ENCODE results near the gene IMP4. TPM values are rescaled to one million over a fixed set of nuclear protein-coding genes. Genes with fewer than 3 reads are reported as not detected.

IMP4 gene
- total and polyA plus RNA-seq, 10 of the 15 experiments (the other 5 are each of a cell fraction or from before 2014, with no cell fraction given) = 41.4 to 242 (median 166) TPM

- no peak for TF ChIP-seq NBN (IDR thresholded peaks at IDR 0.05)
- TF ChIP-seq MLLT1 (IDR thresholded peaks at IDR 0.05) = no peak
- TF ChIP-seq SMAD5 (IDR thresholded peaks at IDR 0.05; ENCODE audit: low read depth) = no peak
- TF ChIP-seq NR2C2 (IDR thresholded peaks at IDR 0.05; ENCODE audit: borderline replicate concordance, control insufficient read depth, insufficient read length, low read depth) = no peak
- TF ChIP-seq SP1 (IDR thresholded peaks at IDR 0.05; ENCODE audit: low read depth, low read length) = no peak
- TF ChIP-seq ATF3 (IDR thresholded peaks at IDR 0.05; ENCODE audit: borderline replicate concordance, extremely low read depth, low read depth, low read length) = no peak
- no peak for TF ChIP-seq BCL3 (IDR thresholded peaks at IDR 0.05; ENCODE audit: borderline replicate concordance, insufficient read depth, low read depth, low read length, poor library complexity, severe bottlenecking)
- no peak for TF ChIP-seq JUND (IDR thresholded peaks at IDR 0.05; ENCODE audit: low read depth, low read length)
- TF ChIP-seq IKZF2 (IDR thresholded peaks at IDR 0.05) = no peak
- TF ChIP-seq JUNB (IDR thresholded peaks at IDR 0.05) = no peak
- no peak for TF ChIP-seq SREBF2 (IDR thresholded peaks at IDR 0.05; ENCODE audit: low read length)
- no peak for TF ChIP-seq FOS (IDR thresholded peaks at IDR 0.05; ENCODE audit: borderline replicate concordance, extremely low read depth, insufficient read length)
- TF ChIP-seq PKNOX1 (IDR thresholded peaks at IDR 0.05) = peak; percentile 59
- TF ChIP-seq REST (IDR thresholded peaks at IDR 0.05; ENCODE audit: low read depth, low read length) = no peak
- TF ChIP-seq EZH2 (IDR thresholded peaks at IDR 0.05; ENCODE audit: borderline replicate concordance, control insufficient read depth, low read depth, low read length) = no peak
- TF ChIP-seq NR2C1 (IDR thresholded peaks at IDR 0.05) = no peak
- no peak for TF ChIP-seq POU2F2 (IDR thresholded peaks at IDR 0.05; ENCODE audit: borderline replicate concordance, low read depth, low read length)
- no peak for TF ChIP-seq YBX1 (IDR thresholded peaks at IDR 0.05)
- TF ChIP-seq SIX5 (IDR thresholded peaks at IDR 0.05; ENCODE audit: low read depth, low read length, severe bottlenecking) = no peak
- TF ChIP-seq CHD2 (IDR thresholded peaks at IDR 0.05; ENCODE audit: borderline replicate concordance, low read depth, low read length) = no peak
- TF ChIP-seq STAT1 (conservative IDR thresholded peaks at IDR 0.05) = no peak
- no peak for TF ChIP-seq CHD1 (IDR thresholded peaks at IDR 0.05; ENCODE audit: low read depth, low read length)
- no peak for TF ChIP-seq RBBP5 (conservative IDR thresholded peaks at IDR 0.05)
- peak; percentile 70 for TF ChIP-seq BACH1 (IDR thresholded peaks at IDR 0.05; ENCODE audit: borderline replicate concordance)
Observed at GRCh38 chr2:130355578-130356431, 13.1 kb downstream of the IMP4 start, which contains the start of gene PTPN18 (continued).

Measured in GM12878 (cell line).